Measurements from ENCODE around the gene TNFRSF1A. TPM values are rescaled to one million over a fixed set of nuclear protein-coding genes. Genes with fewer than 3 reads are reported as not detected.
"Not testable (repeated sequence)": the region's sequence is repeated elsewhere in the genome, so short reads cannot be mapped to it uniquely, and the experiment has no call there.

TNFRSF1A gene
- total RNA-seq, 1 experiment from 2014 or later: 108 TPM

- no TSS peak for BruUV-seq (replicated peaks)
- ChIA-PET POLR2A (no interaction called here), CTCF (interaction anchor here (0.7 kb wide), 1 partner anchor 262 kb away, joined by 6 read pairs; no protein-coding TSS in a partner anchor)
- no peaks in the 10 kb centered on the region for H3K36me3 ChIP-seq (ENCODE audit: control insufficient read depth, insufficient read depth, low read length)
- intact Hi-C loops (cut with micrococcal nuclease; ENCODE audit: unreplicated experiment) (no loop called here), in situ Hi-C loops (cut with HindIII; ENCODE audit: low pct_unique_long_range_greater_than_20kb, low sequenced_read_pairs) (no loop called here)
- H3K4me1 ChIP-seq (ENCODE audit: control insufficient read depth, insufficient read depth, low read length): peaks cover 4% of the 10 kb centered on the region
- H3K4me3 ChIP-seq (ENCODE audit: low read depth in 2 of 2, low read length in 2 of 2): no peak overlapping the region
- H3K27ac ChIP-seq (ENCODE audit: low read length): no peak overlapping the region
- no peak for DNase-seq (ENCODE audit: low read depth, low spot score)
- no peak for ATAC-seq
- TF ChIP-seq SIN3A (IDR thresholded peaks at IDR 0.05; ENCODE audit: borderline replicate concordance, insufficient read depth, low read depth, low read length) (no peak), REST (IDR thresholded peaks at IDR 0.05; ENCODE audit: insufficient read depth in 1 of 2, low read depth in 2 of 2, low read length in 1 of 2) (no peak), CTCF (IDR thresholded peaks at IDR 0.05) (no peak), POLR2AphosphoS5 (IDR thresholded peaks at IDR 0.05; ENCODE audit: low read depth, low read length) (no peak), TCF7L2 (IDR thresholded peaks at IDR 0.05; ENCODE audit: low read depth, low read length) (no peak)
- H3K27me3 ChIP-seq (ENCODE audit: control insufficient read depth, insufficient read depth, low read length): no peaks in the 10 kb centered on the region
- no peaks in the 10 kb centered on the region; the same call in 1 of the 2 replicates for H3K9me3 ChIP-seq (ENCODE audit: control insufficient read depth, insufficient read depth, low read depth, low read length)
Measured at GRCh38 chr12:6292606-6293005, 49.3 kb downstream of the TNFRSF1A start.

- CTCF ChIA-PET; intact Hi-C loops (cut with micrococcal nuclease; ENCODE audit: unreplicated experiment); POLR2A ChIA-PET; H3K9me3 ChIP-seq (ENCODE audit: control insufficient read depth, insufficient read depth, low read depth, low read length); H3K36me3 ChIP-seq (ENCODE audit: control insufficient read depth, insufficient read depth, low read length); H3K4me1 ChIP-seq (ENCODE audit: control insufficient read depth, insufficient read depth, low read length); H3K27ac ChIP-seq (ENCODE audit: low read length); DNase-seq (ENCODE audit: low read depth, low spot score); BruUV-seq (replicated peaks); H3K27me3 ChIP-seq (ENCODE audit: control insufficient read depth, insufficient read depth, low read length); H3K4me3 ChIP-seq (ENCODE audit: low read depth in 2 of 2, low read length in 2 of 2); ATAC-seq; in situ Hi-C loops (cut with HindIII; ENCODE audit: low pct_unique_long_range_greater_than_20kb, low sequenced_read_pairs): not testable (repeated sequence)
Measured at GRCh38 chr12:6289906-6290305, 52.0 kb downstream of the TNFRSF1A start.

GRCh38 chr12:6289081-6289480 is 52.8 kb downstream of the TNFRSF1A start:
- H3K9me3 ChIP-seq (ENCODE audit: control insufficient read depth, insufficient read depth, low read depth, low read length); H3K27ac ChIP-seq (ENCODE audit: low read length); H3K36me3 ChIP-seq (ENCODE audit: control insufficient read depth, insufficient read depth, low read length); H3K4me1 ChIP-seq (ENCODE audit: control insufficient read depth, insufficient read depth, low read length); ATAC-seq; POLR2A ChIA-PET; BruUV-seq (replicated peaks); DNase-seq (ENCODE audit: low read depth, low spot score); CTCF ChIA-PET; H3K4me3 ChIP-seq (ENCODE audit: low read depth in 2 of 2, low read length in 2 of 2); in situ Hi-C loops (cut with HindIII; ENCODE audit: low pct_unique_long_range_greater_than_20kb, low sequenced_read_pairs); intact Hi-C loops (cut with micrococcal nuclease; ENCODE audit: unreplicated experiment); H3K27me3 ChIP-seq (ENCODE audit: control insufficient read depth, insufficient read depth, low read length): not testable (repeated sequence)
